DND-41 (cell line): ENCODE results near the gene SHROOM2.

Experiments
- CTCF ChIP-seq: IDR thresholded peaks from 2 replicates; pipeline ENCODE4 v1.5.1; 2012; ENCODE audit warnings: borderline replicate concordance, low read length, moderate library complexity, mild to moderate bottlenecking; ENCODE audit not compliant: poor library complexity, severe bottlenecking; ENCODE audit errors: extremely low read depth
- EZH2 ChIP-seq: IDR thresholded peaks from 3 replicates; pipeline ENCODE4 v1.6.1; 2012; ENCODE audit warnings: borderline replicate concordance, low read depth, mild to moderate bottlenecking, moderate library complexity, low read length, inconsistent platforms; ENCODE audit not compliant: severe bottlenecking

- TF ChIP-seq CTCF (no peak), EZH2 (no peak)
These were observed 37.0 kb upstream of the SHROOM2 start for GRCh38 chrX:9749146-9749692.
